GM11168 (cell line): Measurements from ENCODE around the gene NCKAP5.

ENCODE experiments used
- in situ Hi-C: fragments of 300-500 bp; cut with MboI; formaldehyde crosslinking; loops from one replicate; pipeline ENCODE4 v1.12.0; 2022; ENCODE audit warnings: low sequenced_read_pairs; ENCODE audit not compliant: unreplicated experiment

NCKAP5 gene

GRCh38 chr2:133360882-133361281 lies 207.4 kb downstream of the NCKAP5 start:
- in situ Hi-C loops: no loop called here

- in situ Hi-C loops: no loop called here
These were observed 208.1 kb downstream of the NCKAP5 start for GRCh38 chr2:133360190-133360589.

GRCh38 chr2:133352719-133353118 lies 215.5 kb downstream of the NCKAP5 start:
- in situ Hi-C loops: no loop called here

GRCh38 chr2:133346654-133347053 lies 221.6 kb downstream of the NCKAP5 start:
- in situ Hi-C loops: no loop called here

- in situ Hi-C loops: no loop called here
These were observed 222.6 kb downstream of the NCKAP5 start for GRCh38 chr2:133345638-133346037.

GRCh38 chr2:133344849-133345248 lies 223.4 kb downstream of the NCKAP5 start:
- in situ Hi-C loops: no loop called here

GRCh38 chr2:133343018-133343352 lies 225.3 kb downstream of the NCKAP5 start:
- in situ Hi-C loops: no loop called here

GRCh38 chr2:133342286-133343017 lies 225.8 kb downstream of the NCKAP5 start:
- in situ Hi-C loops: no loop called here

- in situ Hi-C loops: no loop called here
These were observed 226.7 kb downstream of the NCKAP5 start for GRCh38 chr2:133341575-133341974.

GRCh38 chr2:133338224-133338623 lies 230.0 kb downstream of the NCKAP5 start:
- in situ Hi-C loops: no loop called here

GRCh38 chr2:133334923-133335322 lies 233.3 kb downstream of the NCKAP5 start:
- in situ Hi-C loops: no loop called here

- in situ Hi-C loops: no loop called here
These were observed 235.1 kb downstream of the NCKAP5 start for GRCh38 chr2:133333181-133333580.

- in situ Hi-C loops: no loop called here
These were observed 236.8 kb downstream of the NCKAP5 start for GRCh38 chr2:133331436-133331835.

GRCh38 chr2:133326652-133327397 lies 241.4 kb downstream of the NCKAP5 start:
- in situ Hi-C loops: no loop called here

GRCh38 chr2:133324150-133324561 lies 244.1 kb downstream of the NCKAP5 start:
- in situ Hi-C loops: no loop called here

- in situ Hi-C loops: no loop called here
These were observed 245.4 kb downstream of the NCKAP5 start for GRCh38 chr2:133322909-133323308.

GRCh38 chr2:133317178-133317577 lies 251.1 kb downstream of the NCKAP5 start:
- in situ Hi-C loops: no loop called here

GRCh38 chr2:133316557-133316956 lies 251.7 kb downstream of the NCKAP5 start:
- in situ Hi-C loops: no loop called here

GRCh38 chr2:133315280-133315679 lies 253.0 kb downstream of the NCKAP5 start:
- in situ Hi-C loops: no loop called here

GRCh38 chr2:133314795-133315194 lies 253.5 kb downstream of the NCKAP5 start:
- in situ Hi-C loops: no loop called here

GRCh38 chr2:133312038-133312729 lies 256.1 kb downstream of the NCKAP5 start:
- in situ Hi-C loops: no loop called here
